HCT116 (cell line): ENCODE results near the gene GRAMD4. TPM values are rescaled to one million over a fixed set of nuclear protein-coding genes. Genes with fewer than 3 reads are reported as not detected.

Source experiments
- ATAC-seq: fragments of 200-7000 bp; cut with Tn5 transposase; 2 replicates; pipeline ENCODE4 v1.9.1; 2020; ENCODE audit warnings: mild to moderate bottlenecking, moderate library complexity
- BruUV-seq: library from RNA; stranded (reverse); fragments of 400-500 nt; replicated peaks from 2 replicates; lab custom pipeline; 2021; lab: Mats Ljungman, UMichigan
- CTCF ChIA-PET: fragments of 300-600 bp; sonication (Branson Sonifier 250); formaldehyde crosslinking; loops from one replicate; lab custom pipeline; 2021; ENCODE audit warnings: antibody characterized with exemption; lab: Charles Lee
- POLR2A ChIA-PET: fragments of 300-600, 350-600 bp; sonication (Branson Sonifier 250); formaldehyde crosslinking; loops from one replicate; lab custom pipeline; 2021; ENCODE audit warnings: antibody characterized with exemption; lab: Charles Lee
- RAD21 ChIA-PET, 2 experiments: fragments of 300-600 bp; sonication (Branson Sonifier 250); formaldehyde crosslinking; loops; one replicate each; lab custom pipeline; 2023; ENCODE audit warnings: low total read pairs in 2 of 2; ENCODE audit not compliant: uncharacterized antibody in 2 of 2, unreplicated experiment in 2 of 2, low non-redundant PET in 1 of 2; lab: Charles Lee
- DNase-seq: peaks from one replicate; pipeline ENCODE4 v3.0.0-alpha.2; 2010; ENCODE audit warnings: low read depth, low spot score
- H2AFZ ChIP-seq: fragments of 200-600 bp; shearing (Covaris generic), sonication (generic); 2 replicates; pipeline ENCODE4 v1.6.1; 2017; ENCODE audit warnings: low read depth, mixed run types, mixed read lengths, antibody characterized with exemption, low read length; ENCODE audit not compliant: poor library complexity, severe bottlenecking
- H3K27ac ChIP-seq: 2 replicates; pipeline ENCODE4 v1.5.1; 2012; ENCODE audit warnings: low read depth, low read length
- H3K27me3 ChIP-seq: fragments of 200-600 bp; sonication (generic); 2 replicates; pipeline ENCODE4 v1.6.1; 2016; ENCODE audit warnings: mixed run types, low read length, mixed read lengths; ENCODE audit not compliant: insufficient read depth
- H3K36me3 ChIP-seq, 2 experiments: fragments of 200-500 bp in 1 of 2; fragments of 200-600 bp in 1 of 2; sonication (Bioruptor generic) in 1 of 2; sonication (generic) in 1 of 2; 2 replicates each; pipeline versions ENCODE4 v1.5.1 to v1.6.1; 2014 to 2016; ENCODE audit warnings: low read length in 2 of 2, inconsistent platforms in 1 of 2, mixed read lengths in 1 of 2, mixed run types in 1 of 2; ENCODE audit not compliant: insufficient read depth in 2 of 2, control insufficient read depth in 1 of 2
- H3K4me1 ChIP-seq, 2 experiments: fragments of 200-600 bp in 1 of 2; sonication (generic) in 1 of 2; 2 replicates each; pipeline versions ENCODE4 v1.5.1 to v1.6.1; 2012 to 2017; ENCODE audit warnings: low read length in 2 of 2, inconsistent platforms in 1 of 2, mild to moderate bottlenecking in 1 of 2, mixed read lengths in 1 of 2, mixed run types in 1 of 2, moderate library complexity in 1 of 2; ENCODE audit not compliant: insufficient read depth in 2 of 2, control insufficient read depth in 1 of 2
- H3K4me2 ChIP-seq: fragments of 200-600 bp; sonication (generic); 2 replicates; pipeline ENCODE4 v1.6.1; 2017; ENCODE audit warnings: mixed run types, low read length, mixed read lengths
- H3K4me3 ChIP-seq, 2 experiments: fragments of 200-600 bp in 1 of 2; sonication (generic) in 1 of 2; replicated peaks in 1 of 2; 2 replicates each; pipeline ENCODE4 v1.5.1; 2011 to 2016; ENCODE audit warnings: low read length in 2 of 2, control low read depth in 1 of 2, low read depth in 1 of 2, mild to moderate bottlenecking in 1 of 2, mixed read lengths in 1 of 2, mixed run types in 1 of 2
- H3K79me2 ChIP-seq: fragments of 200-600 bp; sonication (generic); 2 replicates; pipeline ENCODE4 v1.6.1; 2017; ENCODE audit warnings: mild to moderate bottlenecking, mixed run types, low read length, moderate library complexity, mixed read lengths; ENCODE audit not compliant: insufficient read depth
- H3K9ac ChIP-seq: fragments of 200-600 bp; sonication (generic); 2 replicates; pipeline ENCODE4 v1.6.1; 2016; ENCODE audit warnings: low read length, mixed read lengths
- H3K9me2 ChIP-seq: fragments of 200-600 bp; sonication (generic), shearing (Covaris generic); 2 replicates; pipeline ENCODE4 v1.6.1; 2017; ENCODE audit warnings: mixed run types, mild to moderate bottlenecking, moderate library complexity; ENCODE audit not compliant: insufficient read depth
- H3K9me3 ChIP-seq, 2 experiments: fragments of 200-500 bp in 1 of 2; fragments of 200-600 bp in 1 of 2; sonication (Bioruptor generic) in 1 of 2; sonication (generic) in 1 of 2; 2 replicates each; pipeline ENCODE4 v1.6.1; 2014 to 2017; ENCODE audit warnings: low read length in 2 of 2, mixed read lengths in 2 of 2, inconsistent platforms in 1 of 2, low read depth in 1 of 2, mild to moderate bottlenecking in 1 of 2, mixed run types in 1 of 2, moderate library complexity in 1 of 2; ENCODE audit not compliant: control insufficient read depth in 1 of 2, insufficient read depth in 1 of 2
- H4K20me1 ChIP-seq: fragments of 200-600 bp; sonication (generic), shearing (Covaris generic); 2 replicates; pipeline ENCODE4 v1.6.1; 2017; ENCODE audit warnings: mixed run types, mild to moderate bottlenecking, moderate library complexity; ENCODE audit not compliant: insufficient read depth
- EGR1 ChIP-seq: IDR thresholded peaks from 2 replicates; pipeline ENCODE4 v1.6.1; 2012; ENCODE audit warnings: low read depth
- EZH2 ChIP-seq: fragments of 200-600 bp; sonication (generic); IDR thresholded peaks from 2 replicates; pipeline ENCODE4 v1.6.1; 2017; ENCODE audit warnings: antibody characterized with exemption, mixed run types
- FOSL1 ChIP-seq: IDR thresholded peaks from 2 replicates; pipeline ENCODE4 v1.6.1; 2012; ENCODE audit warnings: low read depth
- POLR2A ChIP-seq: IDR thresholded peaks from 2 replicates; pipeline ENCODE4 v1.7.0; 2011; ENCODE audit warnings: borderline replicate concordance; ENCODE audit not compliant: insufficient read depth, insufficient read length; ENCODE audit errors: extremely low read depth
- POLR2AphosphoS5 ChIP-seq: IDR thresholded peaks from 2 replicates; pipeline ENCODE4 v1.6.1; 2011; ENCODE audit warnings: mild to moderate bottlenecking, low read depth, low read length, moderate library complexity
- REST ChIP-seq: IDR thresholded peaks from 2 replicates; pipeline ENCODE4 v1.6.1; 2012; ENCODE audit warnings: low read depth
- SIN3A ChIP-seq: IDR thresholded peaks from 2 replicates; pipeline ENCODE4 v1.6.1; 2012; ENCODE audit warnings: low read depth
- SRF ChIP-seq: IDR thresholded peaks from 2 replicates; pipeline ENCODE4 v1.6.1; 2012; ENCODE audit warnings: low read depth
- TCF7L2 ChIP-seq: IDR thresholded peaks from 2 replicates; pipeline ENCODE4 v1.7.0; 2011; ENCODE audit warnings: borderline replicate concordance, inconsistent platforms; ENCODE audit not compliant: insufficient read depth, insufficient read length; ENCODE audit errors: extremely low read depth
- YY1 ChIP-seq: IDR thresholded peaks from 2 replicates; pipeline ENCODE4 v1.6.1; 2011; ENCODE audit warnings: low read length, low read depth, moderate library complexity, mild to moderate bottlenecking; ENCODE audit not compliant: insufficient replicate concordance; ENCODE audit errors: extremely low read depth
- ZBTB33 ChIP-seq: IDR thresholded peaks from 2 replicates; pipeline ENCODE4 v1.6.1; 2011; ENCODE audit warnings: mild to moderate bottlenecking, low read length, moderate library complexity; ENCODE audit not compliant: insufficient replicate concordance; ENCODE audit errors: extremely low read depth
- intact Hi-C: fragments of 100-400 bp; cut with micrococcal nuclease; formaldehyde crosslinking; loops from 2 replicates; pipeline ENCODE4 v1.10.0; 2022
- total RNA-seq: library from RNA; stranded (reverse); gene quantifications from one replicate; pipeline ENCODE4 v1.2.1, GENCODE V29; 2021; ENCODE audit not compliant: unreplicated experiment
- TF ChIP-seq, protein P1 (sequence below), 3 experiments: fragments of 200-600 bp in 1 of 3; sonication (generic) in 1 of 3; IDR thresholded peaks in 2 of 3; conservative IDR thresholded peaks in 1 of 3; 2 replicates each; pipeline ENCODE4 v1.5.1; 2012 to 2017; ENCODE audit warnings: low read depth in 2 of 3, low read length in 2 of 3, antibody characterized with exemption in 1 of 3, borderline replicate concordance in 1 of 3, control low read depth in 1 of 3, mild to moderate bottlenecking in 1 of 3, mixed read lengths in 1 of 3, mixed run types in 1 of 3, moderate library complexity in 1 of 3; ENCODE audit not compliant: insufficient read depth in 1 of 3
- TF ChIP-seq, protein P2 (sequence below): IDR thresholded peaks from 2 replicates; pipeline ENCODE4 v1.6.1; 2012
- TF ChIP-seq, protein P3 (sequence below): IDR thresholded peaks from 2 replicates; pipeline ENCODE4 v1.6.1; 2012

Gene GRAMD4
- total RNA-seq, 1 experiment from 2014 or later = 25.8 TPM

DNA sequence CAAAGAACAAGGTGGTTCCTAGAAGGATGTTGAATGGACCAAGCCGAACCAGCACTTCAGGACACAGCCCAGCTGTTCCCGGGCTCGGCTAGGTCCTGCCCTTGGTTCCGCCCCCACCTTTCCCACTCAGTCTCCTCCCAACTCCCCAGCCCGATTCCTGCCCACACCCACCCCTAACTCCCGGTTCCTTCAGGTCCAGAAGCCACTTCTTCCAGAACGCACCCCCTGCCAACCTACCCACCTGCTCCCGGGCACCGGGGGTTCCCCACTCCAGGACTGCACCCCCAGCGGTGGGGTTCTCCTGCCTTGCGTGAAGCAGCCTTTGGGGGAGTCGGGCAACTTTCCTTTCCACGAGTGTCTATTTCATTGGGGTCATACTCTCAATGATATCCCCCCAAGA is 87.1 kb downstream of the GRAMD4 start:
- Histone ChIP-seq H3K4me2 (no peak overlapping the region), H3K9me3 (no peaks in the 10 kb centered on the region), H3K27me3 (no peaks in the 10 kb centered on the region), H3K79me2 (no peaks in the 10 kb centered on the region), H3K27ac (no peak overlapping the region), H3K4me1 (no peaks in the 10 kb centered on the region), H2AFZ (no peak overlapping the region), H3K36me3 (peaks cover 16 to 33% of the 10 kb centered on the region in 2 experiments), H3K9ac (no peak overlapping the region), H3K4me3 (no peak overlapping the region), H4K20me1 (no peaks in the 10 kb centered on the region), H3K9me2 (no peaks in the 10 kb centered on the region)
- BruUV-seq = no TSS peak
- DNase-seq (no peak), ATAC-seq (no peak)
- CTCF ChIA-PET = no interaction called here
- RAD21 ChIA-PET = no interaction called here
- TF ChIP-seq, protein P1, sequence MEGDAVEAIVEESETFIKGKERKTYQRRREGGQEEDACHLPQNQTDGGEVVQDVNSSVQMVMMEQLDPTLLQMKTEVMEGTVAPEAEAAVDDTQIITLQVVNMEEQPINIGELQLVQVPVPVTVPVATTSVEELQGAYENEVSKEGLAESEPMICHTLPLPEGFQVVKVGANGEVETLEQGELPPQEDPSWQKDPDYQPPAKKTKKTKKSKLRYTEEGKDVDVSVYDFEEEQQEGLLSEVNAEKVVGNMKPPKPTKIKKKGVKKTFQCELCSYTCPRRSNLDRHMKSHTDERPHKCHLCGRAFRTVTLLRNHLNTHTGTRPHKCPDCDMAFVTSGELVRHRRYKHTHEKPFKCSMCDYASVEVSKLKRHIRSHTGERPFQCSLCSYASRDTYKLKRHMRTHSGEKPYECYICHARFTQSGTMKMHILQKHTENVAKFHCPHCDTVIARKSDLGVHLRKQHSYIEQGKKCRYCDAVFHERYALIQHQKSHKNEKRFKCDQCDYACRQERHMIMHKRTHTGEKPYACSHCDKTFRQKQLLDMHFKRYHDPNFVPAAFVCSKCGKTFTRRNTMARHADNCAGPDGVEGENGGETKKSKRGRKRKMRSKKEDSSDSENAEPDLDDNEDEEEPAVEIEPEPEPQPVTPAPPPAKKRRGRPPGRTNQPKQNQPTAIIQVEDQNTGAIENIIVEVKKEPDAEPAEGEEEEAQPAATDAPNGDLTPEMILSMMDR (IDR thresholded peaks at IDR 0.05 in 2 of 3, conservative IDR thresholded peaks at IDR 0.05 in 1 of 3; ENCODE audit: borderline replicate concordance in 1 of 3, insufficient read depth in 1 of 3, low read depth in 2 of 3, low read length in 2 of 3) = no peak
- TF ChIP-seq YY1 (no peak), SIN3A (no peak), ZBTB33 (no peak), TCF7L2 (no peak), EZH2 (no peak), POLR2A (no peak), SRF (no peak), REST (no peak), POLR2AphosphoS5 (no peak), EGR1 (no peak), FOSL1 (no peak)
- TF ChIP-seq, protein P2, sequence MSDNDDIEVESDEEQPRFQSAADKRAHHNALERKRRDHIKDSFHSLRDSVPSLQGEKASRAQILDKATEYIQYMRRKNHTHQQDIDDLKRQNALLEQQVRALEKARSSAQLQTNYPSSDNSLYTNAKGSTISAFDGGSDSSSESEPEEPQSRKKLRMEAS = no peak
- TF ChIP-seq, protein P3, sequence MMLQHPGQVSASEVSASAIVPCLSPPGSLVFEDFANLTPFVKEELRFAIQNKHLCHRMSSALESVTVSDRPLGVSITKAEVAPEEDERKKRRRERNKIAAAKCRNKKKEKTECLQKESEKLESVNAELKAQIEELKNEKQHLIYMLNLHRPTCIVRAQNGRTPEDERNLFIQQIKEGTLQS = no peak
- intact Hi-C loops = no loop called here
- POLR2A ChIA-PET = no interaction called here
